Mesendoderm (in vitro differentiated cells): Measurements from ENCODE around the gene NRIP2.
A peak's percentile ranks its signal among the peaks of the same experiment; 100 is the strongest.

Experiments
- DNase-seq: peaks from one replicate; pipeline ENCODE4 v3.0.0; 2013
- H2AK5ac ChIP-seq: 2 replicates; pipeline ENCODE4 v1.6.1; 2013; ENCODE audit warnings: low read length, inconsistent platforms
- H2BK120ac ChIP-seq: 2 replicates; pipeline ENCODE4 v1.6.1; 2013; ENCODE audit warnings: low read depth, mild to moderate bottlenecking, low read length, moderate library complexity, mixed read lengths
- H2BK15ac ChIP-seq: replicated peaks from 2 replicates; pipeline ENCODE4 v1.6.1; 2013; ENCODE audit warnings: low read depth, mild to moderate bottlenecking, moderate library complexity
- H2BK5ac ChIP-seq: 2 replicates; pipeline ENCODE4 v1.6.1; 2013; ENCODE audit warnings: low read length, inconsistent platforms
- H3K18ac ChIP-seq: 2 replicates; pipeline ENCODE4 v1.6.1; 2013; ENCODE audit warnings: mild to moderate bottlenecking, low read length, mixed read lengths
- H3K23ac ChIP-seq: one replicate; pipeline ENCODE4 v1.6.1; 2013; ENCODE audit warnings: low read length
- H3K27ac ChIP-seq: 2 replicates; pipeline ENCODE4 v1.5.1; 2013; ENCODE audit warnings: low read depth, mild to moderate bottlenecking, inconsistent platforms, low read length, moderate library complexity
- H3K27me3 ChIP-seq: 2 replicates; pipeline ENCODE4 v1.6.1; 2013; ENCODE audit warnings: low read length, control low read depth, mild to moderate bottlenecking, inconsistent platforms; ENCODE audit not compliant: insufficient read depth, poor library complexity
- H3K36me3 ChIP-seq: 2 replicates; pipeline ENCODE4 v1.6.1; 2013; ENCODE audit warnings: low read length, inconsistent platforms; ENCODE audit not compliant: control insufficient read depth, insufficient read depth
- H3K4ac ChIP-seq: one replicate; pipeline ENCODE4 v1.6.1; 2013; ENCODE audit warnings: low read depth, mild to moderate bottlenecking, low read length, moderate library complexity
- H3K4me1 ChIP-seq: 2 replicates; pipeline ENCODE4 v1.6.1; 2013; ENCODE audit warnings: low read depth, low read length, inconsistent platforms; ENCODE audit not compliant: control insufficient read depth
- H3K4me2 ChIP-seq: 2 replicates; pipeline ENCODE4 v1.6.1; 2013; ENCODE audit warnings: low read length
- H3K4me3 ChIP-seq: 2 replicates; pipeline ENCODE4 v1.5.1; 2013; ENCODE audit warnings: mild to moderate bottlenecking, low read length
- H3K56ac ChIP-seq: one replicate; pipeline ENCODE4 v1.6.1; 2013; ENCODE audit warnings: low read length
- H3K79me1 ChIP-seq: 2 replicates; pipeline ENCODE4 v1.6.1; 2013; ENCODE audit warnings: low read length, inconsistent platforms
- H3K79me2 ChIP-seq: 2 replicates; pipeline ENCODE4 v1.6.1; 2013; ENCODE audit warnings: mild to moderate bottlenecking, low read length; ENCODE audit not compliant: control insufficient read depth, insufficient read depth
- H3K9ac ChIP-seq: 2 replicates; pipeline ENCODE4 v1.6.1; 2013; ENCODE audit warnings: low read length, inconsistent platforms
- H4K5ac ChIP-seq: one replicate; pipeline ENCODE4 v1.6.1; 2013; ENCODE audit warnings: low read length
- H4K8ac ChIP-seq: one replicate; pipeline ENCODE4 v1.6.1; 2013; ENCODE audit warnings: low read depth, mild to moderate bottlenecking, control low read depth, low read length, moderate library complexity
- WGBS: extraction: QIAGEN DNeasy Blood & Tissue Kit; methylation state at CpG from one replicate; pipeline ENCODE4 v1.1.7; 2013; ENCODE audit warnings: low lambda C conversion rate, missing lambda C conversion rate; ENCODE audit not compliant: insufficient coverage; ENCODE audit errors: extremely low coverage; 5-methylcytosine and 5-hydroxymethylcytosine counted together

The NRIP2 gene

DNA sequence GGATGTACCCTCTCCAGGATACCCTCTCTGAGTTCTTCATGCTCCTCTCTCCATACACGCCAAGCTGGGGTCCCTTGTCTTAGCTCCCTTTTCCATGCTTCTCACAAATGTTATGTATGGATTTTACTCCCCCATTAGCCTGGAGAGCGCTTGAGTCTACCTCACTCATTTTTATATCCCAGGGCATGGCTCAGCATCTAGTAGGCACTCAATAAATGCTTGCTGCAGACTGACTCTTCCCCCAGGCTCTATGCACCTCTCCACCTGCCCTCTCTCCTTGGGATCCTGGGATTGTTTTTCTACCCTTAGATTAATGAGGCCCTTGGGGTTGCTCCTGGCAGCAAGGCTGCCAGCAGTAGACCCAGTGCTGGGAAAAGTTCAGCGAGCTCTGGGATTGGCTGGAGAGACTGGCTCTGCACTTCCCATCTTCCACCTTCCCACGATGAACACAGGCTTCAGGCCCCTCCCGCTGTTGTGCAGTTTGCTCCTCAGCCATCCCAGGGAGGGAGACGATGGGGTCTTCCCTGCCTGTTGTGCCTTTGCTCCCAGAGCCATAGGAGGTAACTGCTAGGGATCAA lies 2.2 kb downstream of the NRIP2 start:
- no CpG with 5 or more reads among the region's 6 CpGs for WGBS
- H3K27me3 ChIP-seq: no peaks in the 10 kb centered on the region
- no peak overlapping the region for H2BK120ac ChIP-seq

GRCh38 chr12:2829275-2829674 lies 5.6 kb downstream of the NRIP2 start:
- no peaks in the 10 kb centered on the region for H3K4me1 ChIP-seq
- no peaks in the 10 kb centered on the region for H3K27me3 ChIP-seq
- H3K18ac ChIP-seq: no peak overlapping the region
- H2AK5ac ChIP-seq: no peak overlapping the region
- H3K4me3 ChIP-seq: no peak overlapping the region
- no peaks in the 10 kb centered on the region for H3K79me2 ChIP-seq
- H2BK5ac ChIP-seq: no peak overlapping the region
- no peak overlapping the region for H2BK15ac ChIP-seq
- no peak overlapping the region for H3K4me2 ChIP-seq
- H3K9ac ChIP-seq: no peak overlapping the region
- peaks cover 5% of the 10 kb centered on the region for H3K36me3 ChIP-seq
- H3K4ac ChIP-seq: no peak overlapping the region
- H2BK120ac ChIP-seq: no peak overlapping the region
- no peak for DNase-seq
- H4K8ac ChIP-seq: no peak overlapping the region
- no peak overlapping the region for H3K56ac ChIP-seq
- H3K79me1 ChIP-seq: no peaks in the 10 kb centered on the region
- no peak overlapping the region for H3K23ac ChIP-seq
- no peak overlapping the region for H3K27ac ChIP-seq
- H4K5ac ChIP-seq: no peak overlapping the region
- no CpG with 5 or more reads among the region's 6 CpGs for WGBS

More for the DNA sequence above, 2.2 kb downstream of the NRIP2 start:
- Histone ChIP-seq H2AK5ac (no peak overlapping the region), H3K79me2 (no peaks in the 10 kb centered on the region), H3K4me2 (no peak overlapping the region), H3K23ac (no peak overlapping the region), H3K56ac (no peak overlapping the region), H3K18ac (no peak overlapping the region), H3K79me1 (no peaks in the 10 kb centered on the region), H3K4me1 (no peaks in the 10 kb centered on the region), H4K5ac (no peak overlapping the region), H2BK15ac (no peak overlapping the region), H3K36me3 (no peaks in the 10 kb centered on the region), H3K4ac (no peak overlapping the region), H3K27ac (no peak overlapping the region), H4K8ac (no peak overlapping the region), H2BK5ac (no peak overlapping the region), H3K4me3 (no peak overlapping the region), H3K9ac (no peak overlapping the region)
- no peak for DNase-seq

DNA sequence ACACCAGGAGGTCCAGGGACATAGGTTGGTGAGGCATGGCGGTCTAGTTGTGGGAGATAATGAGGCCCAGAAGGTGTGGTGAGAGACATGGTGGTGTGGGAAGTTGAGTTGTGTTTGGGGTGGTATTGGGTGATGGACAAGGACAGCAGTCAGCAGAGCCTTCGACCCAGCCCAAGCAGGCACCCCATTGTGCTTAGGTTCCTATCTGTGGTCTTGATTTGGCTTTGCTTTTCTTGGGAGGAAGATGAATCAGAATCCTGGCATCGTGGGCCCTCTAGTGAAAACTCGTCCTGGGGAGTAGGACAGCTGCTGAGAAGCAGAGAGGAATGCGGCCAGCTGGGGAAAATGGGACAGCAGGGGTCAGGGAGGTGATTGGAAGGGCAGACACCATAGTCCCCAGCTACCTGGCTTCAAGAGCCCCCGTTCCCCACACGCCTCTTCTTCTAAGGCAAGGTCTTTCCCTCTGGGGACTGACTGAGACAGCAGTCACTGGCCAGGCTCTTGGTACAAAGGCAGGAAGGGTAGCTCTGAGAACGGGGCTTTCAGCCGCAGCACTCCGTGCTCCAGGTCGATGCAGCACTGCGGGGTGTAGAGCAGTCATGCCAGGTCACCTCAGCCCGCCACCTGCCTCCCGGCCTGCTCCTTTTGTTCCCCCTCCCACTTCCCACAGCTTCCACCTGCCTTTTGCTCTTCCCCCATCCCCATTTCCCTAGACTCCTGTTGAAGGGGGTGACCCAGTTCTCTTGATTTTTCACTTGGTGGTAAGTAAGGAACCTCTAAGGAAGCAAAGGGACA lies 7.9 kb downstream of the NRIP2 start:
- Histone ChIP-seq H3K79me2 (no peaks in the 10 kb centered on the region), H3K4ac (no peak overlapping the region), H3K4me3 (no peak overlapping the region), H3K4me1 (no peaks in the 10 kb centered on the region), H4K8ac (no peak overlapping the region), H4K5ac (no peak overlapping the region), H2BK5ac (no peak overlapping the region), H3K56ac (no peak overlapping the region), H2BK15ac (no peak overlapping the region), H3K27me3 (no peaks in the 10 kb centered on the region), H3K23ac (no peak overlapping the region), H2AK5ac (no peak overlapping the region), H3K18ac (no peak overlapping the region), H2BK120ac (no peak overlapping the region), H3K27ac (no peak overlapping the region), H3K9ac (no peak overlapping the region), H3K36me3 (peaks cover 10% of the 10 kb centered on the region), H3K4me2 (no peak overlapping the region), H3K79me1 (no peaks in the 10 kb centered on the region)
- no peak for DNase-seq
- WGBS: no CpG with 5 or more reads among the region's 14 CpGs

GRCh38 chr12:2826036-2826435 lies 8.8 kb downstream of the NRIP2 start:
- DNase-seq: no peak
- Histone ChIP-seq H3K27me3 (no peaks in the 10 kb centered on the region), H4K8ac (no peak overlapping the region), H3K27ac (no peak overlapping the region), H3K4ac (no peak overlapping the region), H3K79me1 (no peaks in the 10 kb centered on the region), H3K4me3 (no peak overlapping the region), H3K18ac (no peak overlapping the region), H3K23ac (no peak overlapping the region), H4K5ac (no peak overlapping the region), H3K4me2 (no peak overlapping the region), H3K4me1 (no peaks in the 10 kb centered on the region), H2AK5ac (no peak overlapping the region), H2BK5ac (no peak overlapping the region), H2BK15ac (no peak overlapping the region), H3K9ac (no peak overlapping the region), H3K79me2 (no peaks in the 10 kb centered on the region), H2BK120ac (no peak overlapping the region), H3K36me3 (peaks cover 11% of the 10 kb centered on the region), H3K56ac (peak overlapping the region; percentile 60)
- no CpG with 5 or more reads among the region's 3 CpGs for WGBS

DNA sequence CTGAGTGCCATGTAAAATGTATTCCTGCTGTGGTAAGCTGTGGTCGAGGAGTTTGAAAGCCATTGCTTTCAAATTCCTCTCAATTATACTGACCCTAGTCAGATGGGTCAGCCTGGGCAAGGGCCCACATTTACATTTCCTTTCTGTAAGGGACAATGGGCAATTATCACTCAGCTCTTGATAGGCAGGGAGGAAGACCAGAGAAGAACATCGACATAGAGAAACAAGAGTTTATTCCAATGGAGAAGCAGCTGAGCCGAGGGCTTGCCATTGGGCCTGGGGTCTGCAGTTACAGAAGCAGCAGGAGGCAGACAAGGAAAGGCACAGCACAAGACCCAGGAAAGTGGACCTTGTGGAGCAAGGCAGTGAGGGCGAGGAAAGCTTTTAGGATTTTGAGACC lies 9.7 kb downstream of the NRIP2 start:
- no peaks in the 10 kb centered on the region for H3K27me3 ChIP-seq
- H4K5ac ChIP-seq: no peak overlapping the region
- no peak overlapping the region for H2BK120ac ChIP-seq
- H3K79me1 ChIP-seq: no peaks in the 10 kb centered on the region
- H3K9ac ChIP-seq: no peak overlapping the region
- DNase-seq: peak; percentile 47
- no CpG with 5 or more reads among the region's 4 CpGs for WGBS
- H4K8ac ChIP-seq: no peak overlapping the region
- no peak overlapping the region for H3K4me3 ChIP-seq
- H3K4me2 ChIP-seq: no peak overlapping the region
- H3K4me1 ChIP-seq: no peaks in the 10 kb centered on the region
- H3K36me3 ChIP-seq: peaks cover 11% of the 10 kb centered on the region
- H3K4ac ChIP-seq: no peak overlapping the region
- H3K56ac ChIP-seq: peak overlapping the region; percentile 60
- H2BK5ac ChIP-seq: no peak overlapping the region
- no peak overlapping the region for H3K23ac ChIP-seq
- no peak overlapping the region for H2AK5ac ChIP-seq
- no peak overlapping the region for H3K18ac ChIP-seq
- peak overlapping the region; percentile 9 for H3K27ac ChIP-seq
- H2BK15ac ChIP-seq: no peak overlapping the region
- no peaks in the 10 kb centered on the region for H3K79me2 ChIP-seq
